NOMO-1 treated with DMSO at 0.1 percent for 48 hours (cell line): Measurements from ENCODE around the gene ZSCAN5C.
"Not testable (repeated sequence)": the region's sequence is repeated elsewhere in the genome, so short reads cannot be mapped to it uniquely, and the experiment has no call there.

Experiments
- DNase-seq: peaks from one replicate; lab custom pipeline; 2025; ENCODE audit not compliant: unreplicated experiment; lab: John Stamatoyannopoulos, UW

ZSCAN5C gene, protein sequence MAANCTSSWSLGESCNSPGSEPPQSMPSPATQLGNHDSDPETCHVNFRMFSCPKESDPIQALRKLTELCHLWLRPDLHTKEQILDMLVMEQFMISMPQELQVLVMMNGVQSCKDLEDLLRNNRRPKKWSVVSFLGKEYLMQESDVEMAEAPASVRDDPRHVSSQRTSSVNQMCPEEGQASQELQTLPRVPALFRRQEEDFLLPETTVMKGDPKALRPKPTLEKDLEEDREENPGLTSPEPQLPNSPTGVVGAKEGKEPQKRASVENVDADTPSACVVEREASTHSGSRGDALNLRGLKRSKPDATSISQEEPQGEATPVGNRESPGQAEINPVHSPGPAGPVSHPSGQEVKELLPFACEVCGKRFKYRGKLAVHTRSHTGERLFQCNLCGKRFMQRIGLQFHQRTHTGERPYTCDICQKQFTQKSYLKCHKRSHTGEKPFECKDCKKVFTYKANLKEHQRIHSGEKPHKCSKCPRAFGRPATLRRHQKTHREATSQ

DNA sequence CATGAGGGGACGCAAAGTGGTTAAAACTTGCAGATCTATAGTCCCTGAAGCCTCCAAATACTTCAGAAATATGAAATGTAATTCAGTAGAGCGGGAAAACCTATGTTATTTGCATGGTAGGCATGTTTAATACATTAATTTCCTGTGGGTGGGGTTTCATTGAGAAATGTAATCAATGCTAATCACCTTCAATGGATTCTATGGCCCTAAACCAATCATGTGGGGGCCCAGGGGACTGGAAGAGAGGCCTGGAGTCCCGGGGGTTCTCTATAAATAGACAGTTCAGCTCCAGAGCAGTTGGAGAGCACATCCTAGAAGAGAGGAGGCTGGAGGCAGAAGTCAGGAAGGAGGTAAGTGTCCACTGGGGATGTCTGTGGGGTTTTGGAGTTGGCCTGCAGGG, at the start of gene ZSCAN5C:
ZSCAN5C (plus strand) TSS at position 301 of the 400 bp plus-strand sequence. CDS start 3,641 bp downstream, outside the sequence.
- no peak for DNase-seq

GRCh38 chr19:56152644-56153043, 49.4 kb upstream of the ZSCAN5C start:
- no peak for DNase-seq

GRCh38 chr19:56153507-56153906, 48.6 kb upstream of the ZSCAN5C start:
- no peak for DNase-seq

GRCh38 chr19:56155124-56155687, 46.9 kb upstream of the ZSCAN5C start:
- no peak for DNase-seq

DNA sequence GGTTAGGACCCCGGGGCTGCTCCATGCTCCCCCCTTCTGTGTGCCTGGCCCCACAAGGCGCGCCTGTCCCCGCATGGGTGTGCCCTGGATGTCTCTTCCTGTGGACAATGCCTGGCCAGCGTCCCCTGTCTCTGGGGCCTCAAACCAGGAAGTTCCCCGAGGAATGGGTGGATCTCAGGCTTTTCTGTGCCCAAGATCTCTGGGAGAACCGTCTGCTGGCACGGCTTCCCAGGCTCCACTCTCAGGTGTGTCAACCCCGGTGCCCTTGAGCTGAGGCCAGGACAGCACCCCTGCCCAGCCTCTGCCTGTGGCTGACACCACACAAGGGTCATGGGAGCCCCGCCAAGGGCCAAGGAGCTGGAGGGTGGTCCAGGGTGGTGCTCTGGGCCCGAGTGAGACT, 45.3 kb upstream of the ZSCAN5C start:
- no peak for DNase-seq

DNA sequence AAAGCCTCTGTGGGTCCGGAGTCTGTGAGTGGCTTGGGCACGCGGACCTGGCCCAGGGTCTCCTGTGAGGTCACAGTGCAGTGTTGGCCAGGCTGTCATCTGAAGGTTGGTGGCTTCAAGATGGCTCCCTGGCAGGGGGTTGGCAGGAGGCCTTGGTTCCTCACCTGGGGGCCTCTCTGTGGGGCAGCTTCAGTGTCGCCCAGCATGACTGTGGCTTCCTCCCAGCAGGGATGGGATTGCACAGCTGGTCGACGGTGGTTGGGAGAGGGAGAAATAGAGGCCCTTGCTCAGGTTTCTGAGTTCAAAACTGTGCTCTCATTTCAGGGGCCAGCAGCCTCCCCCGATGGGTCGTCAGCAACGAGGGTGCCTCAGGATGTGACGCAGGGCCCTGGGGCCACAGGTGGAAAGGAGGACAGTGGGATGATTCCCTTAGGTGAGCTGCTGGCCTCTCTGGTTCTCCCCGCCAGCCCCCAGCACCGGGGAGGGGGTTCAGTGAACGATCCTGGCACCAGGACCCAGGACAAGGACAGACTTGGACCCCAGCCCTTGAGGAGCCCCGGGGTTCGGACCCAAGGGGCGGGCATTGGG, 43.8 kb upstream of the ZSCAN5C start:
- no peak for DNase-seq

GRCh38 chr19:56159009-56159559, 43.0 kb upstream of the ZSCAN5C start:
- DNase-seq: no peak

- DNase-seq: no peak
These were observed 42.3 kb upstream of the ZSCAN5C start for GRCh38 chr19:56159622-56160271.

DNA sequence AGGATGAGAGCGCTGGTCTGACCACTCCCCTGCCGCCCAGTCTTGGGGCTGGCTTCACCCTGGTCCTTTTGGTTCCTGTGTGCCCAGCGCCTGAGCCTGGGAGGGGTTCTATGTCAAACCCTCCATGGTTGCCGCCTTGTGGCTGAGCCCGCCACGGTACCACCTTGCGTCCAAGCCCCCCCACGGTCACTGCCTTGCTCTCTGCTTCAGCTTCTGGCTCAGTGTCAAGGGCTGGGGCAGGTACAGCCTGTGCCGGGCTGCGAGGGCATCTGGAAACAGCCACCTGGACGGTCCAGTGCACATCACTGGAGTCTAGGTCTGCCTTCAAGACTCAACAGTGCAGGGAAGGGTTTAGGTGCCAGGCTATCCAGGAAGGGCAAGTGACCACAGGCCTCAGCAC, 40.5 kb upstream of the ZSCAN5C start:
- no peak for DNase-seq

GRCh38 chr19:56162258-56162657, 39.8 kb upstream of the ZSCAN5C start:
- no peak for DNase-seq

DNA sequence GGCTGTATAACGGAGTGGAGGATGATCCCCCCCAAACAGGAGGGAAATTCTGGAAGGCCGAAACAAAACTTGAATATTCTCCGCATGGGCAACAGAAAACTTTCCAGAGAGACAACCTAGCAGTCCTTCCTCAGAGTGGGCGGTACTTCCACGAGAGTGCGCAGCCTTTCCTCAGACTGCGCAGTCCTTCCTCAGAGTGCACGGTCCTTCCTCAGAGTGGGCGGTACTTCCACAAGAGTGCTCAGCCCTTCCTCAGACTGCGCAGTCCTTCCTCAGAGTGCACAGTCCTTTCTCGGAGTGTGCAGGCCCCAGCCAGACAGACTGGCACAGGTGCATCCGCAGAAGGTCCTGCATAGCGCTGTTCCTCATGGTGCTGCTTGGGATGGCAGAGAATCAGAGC, 39.0 kb upstream of the ZSCAN5C start:
- DNase-seq: no peak

DNA sequence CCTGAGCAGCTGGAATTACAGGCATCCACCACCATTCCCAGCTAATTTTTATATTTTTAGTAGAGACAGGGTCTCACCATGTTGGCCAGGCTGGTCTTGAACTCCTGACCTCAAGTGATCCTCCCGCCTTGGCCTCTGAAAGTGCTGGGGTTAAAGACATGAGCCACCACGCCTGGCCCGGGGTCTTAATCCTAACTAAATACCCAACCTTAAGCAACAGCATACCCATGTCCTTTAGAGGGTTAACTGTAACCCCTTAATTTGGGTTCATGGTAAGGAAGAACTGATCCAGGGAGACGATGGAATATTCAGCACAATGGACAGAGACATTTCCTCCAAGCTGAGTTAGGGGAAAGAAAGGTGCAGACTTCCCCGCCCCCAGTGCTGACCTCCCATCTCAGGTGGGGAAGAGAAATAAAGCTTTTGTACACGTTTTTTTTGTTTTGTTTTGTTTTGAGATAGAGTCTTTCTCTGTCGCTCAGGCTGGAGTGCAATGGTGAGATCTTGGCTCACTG, 35.0 kb upstream of the ZSCAN5C start:
- no peak for DNase-seq

- no peak for DNase-seq
These were observed 31.8 kb upstream of the ZSCAN5C start for GRCh38 chr19:56170261-56170660.

DNA sequence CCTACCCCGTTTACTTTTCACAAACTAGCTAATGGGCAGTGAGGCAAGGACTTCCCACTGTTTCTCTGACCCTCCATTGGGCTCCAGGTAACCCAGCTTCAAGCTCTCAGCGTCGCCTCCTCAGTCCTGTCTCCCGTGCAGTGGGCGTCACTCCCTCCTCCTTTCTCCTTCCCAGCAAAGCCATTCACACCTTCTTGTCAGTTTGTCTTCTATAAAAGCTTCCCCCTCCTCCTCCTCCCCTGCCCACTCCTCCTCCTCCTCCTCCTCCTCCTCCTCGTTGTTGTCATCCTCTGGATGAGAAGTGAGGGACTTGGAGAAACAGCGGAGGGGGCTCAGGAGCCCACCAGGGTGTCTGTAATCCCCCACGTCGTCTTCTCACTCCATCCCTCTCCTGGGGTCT, 28.0 kb upstream of the ZSCAN5C start:
- no peak for DNase-seq

GRCh38 chr19:56174550-56174949, 27.5 kb upstream of the ZSCAN5C start:
- DNase-seq: no peak

DNA sequence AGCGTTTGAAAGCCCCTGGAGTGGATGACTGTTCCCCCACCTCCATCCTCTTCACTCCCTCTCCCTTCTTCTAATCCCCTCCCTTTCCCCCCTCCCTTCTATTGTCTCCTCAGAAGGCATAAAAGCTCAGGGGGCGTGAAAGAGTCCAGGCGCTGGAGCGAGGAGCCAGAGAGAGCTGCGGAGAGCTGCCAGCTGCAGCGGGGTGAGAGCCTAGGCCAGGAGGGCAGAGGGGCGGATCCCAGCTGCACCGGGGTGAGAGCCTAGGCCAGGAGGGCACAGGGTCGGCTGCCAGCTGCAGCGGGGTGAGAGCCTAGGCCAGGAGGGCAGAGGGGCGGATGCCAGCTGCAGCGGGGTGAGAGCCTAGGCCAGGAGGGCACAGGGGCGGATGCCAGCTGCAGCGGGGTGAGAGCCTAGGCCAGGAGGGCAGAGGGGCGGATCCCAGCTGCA, 26.2 kb upstream of the ZSCAN5C start, which contains the start of gene GALP:
GALP (plus strand) TSS at position 148 of the 447 bp plus-strand sequence. CDS start 1,101 bp downstream, outside the sequence.
- DNase-seq: not testable (repeated sequence)

DNA sequence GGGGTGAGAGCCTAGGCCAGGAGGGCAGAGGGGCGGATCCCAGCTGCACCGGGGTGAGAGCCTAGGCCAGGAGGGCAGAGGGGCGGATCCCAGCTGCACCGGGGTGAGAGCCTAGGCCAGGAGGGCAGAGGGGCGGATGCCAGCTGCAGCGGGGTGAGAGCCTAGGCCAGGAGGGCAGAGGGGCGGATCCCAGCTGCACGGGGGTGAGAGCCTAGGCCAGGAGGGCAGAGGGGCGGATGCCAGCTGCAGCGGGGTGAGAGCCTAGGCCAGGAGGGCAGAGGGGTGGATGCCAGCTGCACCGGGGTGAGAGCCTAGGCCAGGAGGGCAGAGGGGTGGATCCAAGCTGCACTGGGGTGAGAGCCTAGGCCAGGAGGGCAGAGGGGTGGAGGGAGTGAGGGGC, 25.8 kb upstream of the ZSCAN5C start:
- DNase-seq: not testable (repeated sequence)

- DNase-seq: no peak
These were observed 25.2 kb upstream of the ZSCAN5C start for GRCh38 chr19:56176881-56177280.

GRCh38 chr19:56177564-56178243, 24.4 kb upstream of the ZSCAN5C start:
- DNase-seq: no peak

DNA sequence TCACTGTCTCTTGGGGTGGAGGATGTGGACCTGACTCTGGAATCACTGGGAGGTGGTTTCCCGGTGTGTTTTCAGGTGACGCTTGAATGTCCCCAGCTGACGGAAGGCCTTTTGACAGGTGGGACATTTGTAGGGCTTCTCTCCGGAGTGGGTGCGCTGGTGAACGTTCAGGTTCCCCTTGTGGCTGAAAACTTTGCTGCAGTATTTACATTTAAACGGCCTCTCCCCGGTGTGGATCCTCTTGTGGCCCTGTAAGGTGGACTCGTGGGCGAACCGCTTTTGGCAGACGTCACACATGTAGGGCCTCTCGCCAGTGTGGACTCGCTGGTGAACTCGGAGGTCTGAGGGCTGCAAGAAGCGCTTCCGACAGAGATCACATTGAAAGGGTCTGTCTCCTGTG, 12.3 kb upstream of the ZSCAN5C start:
- no peak for DNase-seq
